Esophagus muscularis mucosa (tissue), 3 donors: ENCODE measurements around the gene SH2D3C.

ENCODE experiments used
- CTCF ChIP-seq, 3 experiments: fragments of 200-600 bp in 2 of 3; fragments of 450-650 bp in 1 of 3; sonication (generic) in 2 of 3; IDR thresholded peaks; one replicate each; pipeline ENCODE4 v1.5.1; 2017 to 2019; ENCODE audit warnings: antibody characterized with exemption in 3 of 3, mild to moderate bottlenecking in 2 of 3, moderate library complexity in 1 of 3
- EP300 ChIP-seq: sonication (generic); formaldehyde crosslinking; IDR thresholded peaks from one replicate; pipeline ENCODE4 v1.6.1; 2017; ENCODE audit warnings: antibody characterized with exemption

DNA sequence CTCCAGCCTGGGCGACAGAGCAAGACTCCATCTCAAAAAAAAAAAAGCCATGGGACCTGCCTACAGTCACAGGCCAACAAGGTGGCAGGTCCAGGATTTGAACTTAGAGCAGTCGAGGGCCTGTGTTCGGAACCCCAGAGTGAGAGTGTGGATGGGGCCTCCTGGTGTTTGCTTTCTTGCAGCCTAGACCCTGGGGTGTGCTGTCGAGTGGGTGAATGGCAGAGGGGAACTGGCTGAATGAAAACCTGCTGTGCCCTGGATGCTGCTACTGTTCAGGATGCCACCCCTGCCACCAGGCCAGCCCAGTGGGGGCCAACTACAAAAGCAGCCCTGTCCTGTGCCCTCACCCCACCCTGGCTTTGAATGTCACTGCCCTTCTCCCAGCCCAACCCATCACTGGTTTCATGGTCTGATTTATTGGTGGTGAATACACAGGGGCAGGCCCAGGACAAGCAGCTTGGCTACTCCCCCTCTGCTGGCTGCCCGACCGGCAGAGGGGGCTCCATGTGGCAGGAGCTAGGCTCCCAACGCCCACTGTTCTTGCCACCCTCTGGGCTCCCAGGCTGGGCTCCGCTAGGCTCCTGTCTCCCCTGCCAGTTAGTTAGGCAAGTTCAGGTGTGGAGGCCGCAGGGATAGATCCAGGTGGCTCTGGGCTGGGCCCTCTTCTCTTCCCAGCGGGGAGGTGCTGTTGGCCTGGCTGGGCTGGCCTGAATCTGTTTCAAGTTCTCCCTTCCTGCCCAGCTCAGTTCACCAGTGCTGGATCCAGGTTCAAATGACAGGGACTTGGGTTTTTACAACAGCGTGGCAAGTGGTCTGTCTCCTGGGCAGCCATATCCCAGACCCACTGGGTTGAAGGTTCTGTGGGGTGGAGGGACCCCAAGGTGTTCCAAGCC lies 36.4 kb upstream of the SH2D3C start:
- TF ChIP-seq EP300 (no peak), CTCF (IDR thresholded peaks at IDR 0.05) (no peak)
